CD14-positive monocyte (primary cell): ENCODE measurements around the gene GRIFIN. TPM values are rescaled to one million over a fixed set of nuclear protein-coding genes. Genes with fewer than 3 reads are reported as not detected.

Source experiments
- DNase-seq, 3 donors: peaks; one replicate each; pipeline ENCODE4 v3.0.0-alpha.2; 2011 to 2022
- H2AFZ ChIP-seq: 2 replicates; pipeline ENCODE4 v1.6.0; 2012; ENCODE audit warnings: mild to moderate bottlenecking, low read depth, low read length, inconsistent platforms; ENCODE audit not compliant: insufficient read depth, poor library complexity, severe bottlenecking
- H3K27ac ChIP-seq, 2 donors: 1 replicate in 1 of 2; 2 replicates in 1 of 2; pipeline ENCODE4 v1.5.1; 2012 to 2013; ENCODE audit warnings: low read length in 2 of 2, control low read depth in 1 of 2, inconsistent platforms in 1 of 2, low read depth in 1 of 2, mild to moderate bottlenecking in 1 of 2
- H3K27me3 ChIP-seq, 2 donors: one replicate each; pipeline versions ENCODE4 v1.6.0 to v1.6.1; 2011 to 2013; ENCODE audit warnings: low read length in 2 of 2; ENCODE audit not compliant: control insufficient read depth in 2 of 2, insufficient read depth in 2 of 2
- H3K36me3 ChIP-seq, 2 donors: replicated peaks in 1 of 2; 1 replicate in 1 of 2; 2 replicates in 1 of 2; pipeline versions ENCODE4 v1.5.1 to v1.6.1; 2012 to 2013; ENCODE audit warnings: low read length in 2 of 2, control low read depth in 1 of 2, inconsistent platforms in 1 of 2, mild to moderate bottlenecking in 1 of 2; ENCODE audit not compliant: insufficient read depth in 2 of 2, control insufficient read depth in 1 of 2
- H3K4me1 ChIP-seq, 2 donors: 1 replicate in 1 of 2; 2 replicates in 1 of 2; pipeline versions ENCODE4 v1.5.1 to v1.6.1; 2012 to 2013; ENCODE audit warnings: low read length in 2 of 2, control low read depth in 1 of 2, inconsistent platforms in 1 of 2, mild to moderate bottlenecking in 1 of 2, moderate library complexity in 1 of 2; ENCODE audit not compliant: insufficient read depth in 2 of 2, control insufficient read depth in 1 of 2
- H3K4me2 ChIP-seq: replicated peaks from 2 replicates; pipeline ENCODE3; 2012; ENCODE audit warnings: low read length, moderate library complexity, mild to moderate bottlenecking; ENCODE audit not compliant: poor library complexity, severe bottlenecking; ENCODE audit errors: extremely low read depth
- H3K4me3 ChIP-seq, 3 experiments: fragments of 200-600 bp in 1 of 3; sonication (generic) in 1 of 3; replicated peaks in 1 of 3; 1 replicate in 2 of 3; 2 replicates in 1 of 3; pipeline ENCODE4 v1.5.1; 2011 to 2013; ENCODE audit warnings: low read length in 3 of 3, mild to moderate bottlenecking in 3 of 3, control low read depth in 2 of 3, low read depth in 2 of 3, inconsistent platforms in 1 of 3, moderate library complexity in 1 of 3
- H3K79me2 ChIP-seq: 2 replicates; pipeline ENCODE4 v1.6.0; 2012; ENCODE audit warnings: mild to moderate bottlenecking, control low read depth, inconsistent platforms, low read length, moderate library complexity; ENCODE audit not compliant: insufficient read depth
- H3K9ac ChIP-seq: 2 replicates; pipeline ENCODE4 v1.6.0; 2017; ENCODE audit warnings: low read length, mild to moderate bottlenecking; ENCODE audit not compliant: insufficient read depth, poor library complexity, severe bottlenecking
- H3K9me3 ChIP-seq, 2 donors: replicated peaks in 1 of 2; 1 replicate in 1 of 2; 2 replicates in 1 of 2; pipeline versions ENCODE4 v1.5.1 to v1.6.1; 2012 to 2013; ENCODE audit warnings: low read length in 2 of 2, control low read depth in 1 of 2; ENCODE audit not compliant: control insufficient read depth in 1 of 2, insufficient read depth in 1 of 2
- H4K20me1 ChIP-seq: 2 replicates; pipeline ENCODE4 v1.6.0; 2012; ENCODE audit warnings: mild to moderate bottlenecking, low read length, control low read depth, moderate library complexity; ENCODE audit not compliant: insufficient read depth
- H3K27ac Mint-ChIP-seq, 7 donors: one replicate each; pipeline ENCODE4 v1.8.0; 2020; ENCODE audit warnings: mild to moderate bottlenecking in 7 of 7, mixed read lengths in 7 of 7, moderate library complexity in 6 of 7, inconsistent platforms in 2 of 7
- H3K27me3 Mint-ChIP-seq, 3 donors: one replicate each; pipeline ENCODE4 v1.8.0; 2021 to 2022; ENCODE audit warnings: low read depth in 3 of 3, mild to moderate bottlenecking in 3 of 3, mixed read lengths in 3 of 3, moderate library complexity in 3 of 3, inconsistent platforms in 1 of 3
- H3K36me3 Mint-ChIP-seq, 2 donors: one replicate each; pipeline ENCODE4 v1.8.0; 2020; ENCODE audit warnings: mixed read lengths in 2 of 2, inconsistent platforms in 1 of 2, mild to moderate bottlenecking in 1 of 2
- H3K4me1 Mint-ChIP-seq: one replicate; pipeline ENCODE4 v1.8.0; 2020; ENCODE audit warnings: mild to moderate bottlenecking, mixed read lengths
- H3K4me3 Mint-ChIP-seq, 2 donors: one replicate each; pipeline ENCODE4 v1.8.0; 2020; ENCODE audit warnings: mild to moderate bottlenecking in 2 of 2, mixed read lengths in 2 of 2, moderate library complexity in 1 of 2
- H3K9me3 Mint-ChIP-seq, 7 donors: one replicate each; pipeline ENCODE4 v1.8.0; 2020 to 2022; ENCODE audit warnings: mixed read lengths in 7 of 7, mild to moderate bottlenecking in 6 of 7, moderate library complexity in 6 of 7, inconsistent platforms in 2 of 7
- CTCF ChIP-seq: fragments of 200-600 bp; IDR thresholded peaks from one replicate; pipeline ENCODE4 v1.8.0; 2022; ENCODE audit warnings: antibody characterized with exemption, mild to moderate bottlenecking
- WGBS: methylation state at CpG from one replicate; pipeline ENCODE4 v1.1.5; 2013; ENCODE audit warnings: missing lambda C conversion rate; ENCODE audit not compliant: insufficient coverage; 5-methylcytosine and 5-hydroxymethylcytosine counted together
- intact Hi-C, 2 donors: fragments of 100-400 bp; cut with micrococcal nuclease; formaldehyde crosslinking; loops; one replicate each; pipeline versions ENCODE4 v1.15.0 to v1.15.1; 2023
- polyA plus RNA-seq, 3 donors: library from polyadenylated mRNA; depleted of rRNA in 1 of 3; unstranded in 2 of 3; stranded (reverse) in 1 of 3; fragments of 300-500 nt in 2 of 3; fragments of >200 nt in 1 of 3; fragmentation: Illumina TruSeq in 2 of 3; gene quantifications; 1 replicate in 2 of 3; 2 replicates in 1 of 3; pipeline ENCODE4 v1.2.3, GENCODE V29; 2012 to 2021

Gene GRIFIN
- polyA plus RNA-seq, 3 donors: not detected

DNA sequence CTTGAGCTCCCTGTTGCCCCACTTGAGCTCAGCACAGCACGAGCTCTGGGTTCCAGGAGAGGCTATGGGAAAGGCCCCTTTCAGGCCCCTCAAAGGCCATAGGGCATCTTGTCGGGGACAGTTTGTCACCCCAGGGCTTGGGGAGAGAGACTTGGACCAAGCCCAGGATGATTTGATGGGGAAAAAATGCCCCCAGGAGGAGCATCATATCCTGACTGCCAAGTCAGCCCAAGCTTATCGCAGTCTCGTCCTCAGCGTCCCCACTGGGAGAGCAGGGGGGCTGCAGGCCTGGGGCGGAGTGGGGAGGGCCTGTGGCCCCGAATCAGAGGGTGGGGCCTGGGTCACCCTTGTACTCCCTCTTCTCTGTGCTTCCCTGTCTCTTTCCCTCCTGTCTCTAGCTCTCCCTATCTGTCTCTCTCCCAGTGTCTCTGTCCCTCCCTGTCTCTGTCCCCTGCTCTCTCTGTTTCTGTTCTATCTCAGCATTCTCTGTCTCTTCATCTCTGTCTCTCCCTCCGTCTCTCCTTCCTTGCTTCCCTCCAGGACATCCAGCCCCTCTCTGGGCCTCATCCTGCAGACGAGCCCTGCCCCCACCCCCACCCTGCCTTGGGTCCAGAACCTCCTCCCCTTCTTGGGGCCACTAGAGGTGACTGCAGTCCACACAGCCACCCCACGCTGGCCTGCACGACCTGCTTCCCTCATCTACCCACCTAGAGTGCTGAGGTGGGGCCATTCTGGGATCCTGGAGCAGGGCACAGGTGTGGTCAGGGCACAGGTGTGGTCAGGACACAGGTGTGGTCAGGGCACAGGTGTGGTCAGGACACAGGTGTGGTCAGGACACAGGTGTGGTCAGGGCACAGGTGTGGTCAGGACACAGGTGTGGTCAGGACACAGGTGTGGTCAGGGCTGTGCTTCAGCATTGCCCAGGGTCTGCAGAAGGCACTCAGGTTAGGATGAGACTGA is 17.3 kb upstream of the GRIFIN start:
- Mint-ChIP-seq H3K27ac (no peak overlapping the region), H3K27me3 (peaks cover 16 to 51% (median 23%) of the 10 kb centered on the region in 3 donors), H3K4me1 (peaks cover 7% of the 10 kb centered on the region), H3K36me3 (no peaks in the 10 kb centered on the region), H3K4me3 (no peak overlapping the region), H3K9me3 (peaks cover 0 to 8% (median 2%) of the 10 kb centered on the region in 7 donors)
- no peaks in the 10 kb centered on the region for H3K9me3 ChIP-seq
- H3K4me3 ChIP-seq: no peak overlapping the region
- DNase-seq: no peak
- H3K9ac ChIP-seq: no peak overlapping the region
- H2AFZ ChIP-seq: no peak overlapping the region
- no peaks in the 10 kb centered on the region for H3K36me3 ChIP-seq
- no peak for TF ChIP-seq CTCF
- no peak overlapping the region for H3K27ac ChIP-seq
- intact Hi-C loops: no loop called here
- no peaks in the 10 kb centered on the region for H4K20me1 ChIP-seq
- no peaks in the 10 kb centered on the region for H3K79me2 ChIP-seq
- H3K4me1 ChIP-seq: peaks cover 3 to 5% of the 10 kb centered on the region in 2 donors
- H3K4me2 ChIP-seq: no peak overlapping the region
- 78% methylated on average over 6 of the region's 11 CpGs for WGBS
- H3K27me3 ChIP-seq: peaks cover 0 to 18% of the 10 kb centered on the region in 2 donors

DNA sequence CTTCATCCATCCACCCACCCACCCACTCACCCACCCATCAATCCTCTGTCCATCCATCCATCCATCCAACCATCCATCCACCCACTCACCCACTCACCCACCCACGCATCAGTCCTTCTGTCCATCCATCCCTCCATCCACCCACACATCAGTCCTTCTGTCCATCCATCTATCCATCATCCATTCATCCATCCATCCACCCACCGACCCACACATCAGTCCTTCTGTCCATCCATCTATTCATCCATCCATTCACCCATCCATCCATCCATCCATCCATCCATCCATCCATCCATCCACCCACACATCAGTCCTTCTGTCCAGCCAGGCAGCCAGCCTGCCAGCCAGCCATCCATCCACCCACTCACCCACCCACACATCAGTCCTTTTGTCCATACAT is 15.8 kb upstream of the GRIFIN start:
- Mint-ChIP-seq H3K27me3 (peaks cover 6 to 43% (median 11%) of the 10 kb centered on the region in 3 donors), H3K36me3 (no peaks in the 10 kb centered on the region), H3K27ac (no peak overlapping the region), H3K9me3 (peaks cover 0 to 8% (median 2%) of the 10 kb centered on the region in 7 donors), H3K4me1 (peaks cover 7% of the 10 kb centered on the region), H3K4me3 (peak overlapping the region in 1 of 2 donors; percentile 66)
- H3K79me2 ChIP-seq: no peaks in the 10 kb centered on the region
- intact Hi-C loops: no loop called here
- no peak overlapping the region for H3K9ac ChIP-seq
- TF ChIP-seq CTCF: no peak
- 100% methylated on average over 2 of the region's 2 CpGs for WGBS
- no peaks in the 10 kb centered on the region for H4K20me1 ChIP-seq
- no peak overlapping the region for H3K27ac ChIP-seq
- H3K4me1 ChIP-seq: peaks cover 0 to 5% of the 10 kb centered on the region in 2 donors
- no peak for DNase-seq
- peaks cover 0 to 3% of the 10 kb centered on the region in 2 donors for H3K27me3 ChIP-seq
- H3K36me3 ChIP-seq: no peaks in the 10 kb centered on the region
- no peak overlapping the region for H3K4me2 ChIP-seq
- H2AFZ ChIP-seq: no peak overlapping the region
- no peak overlapping the region for H3K4me3 ChIP-seq
- no peaks in the 10 kb centered on the region for H3K9me3 ChIP-seq
